Mesendoderm (in vitro differentiated cells): ENCODE data around the gene CCSER2.

Source experiments
- DNase-seq: peaks from one replicate; pipeline ENCODE4 v3.0.0; 2013
- H2AK5ac ChIP-seq: 2 replicates; pipeline ENCODE4 v1.6.1; 2013; ENCODE audit warnings: low read length, inconsistent platforms
- H2BK120ac ChIP-seq: 2 replicates; pipeline ENCODE4 v1.6.1; 2013; ENCODE audit warnings: low read depth, mild to moderate bottlenecking, low read length, moderate library complexity, mixed read lengths
- H2BK15ac ChIP-seq: replicated peaks from 2 replicates; pipeline ENCODE4 v1.6.1; 2013; ENCODE audit warnings: low read depth, mild to moderate bottlenecking, moderate library complexity
- H2BK5ac ChIP-seq: 2 replicates; pipeline ENCODE4 v1.6.1; 2013; ENCODE audit warnings: low read length, inconsistent platforms
- H3K18ac ChIP-seq: 2 replicates; pipeline ENCODE4 v1.6.1; 2013; ENCODE audit warnings: mild to moderate bottlenecking, low read length, mixed read lengths
- H3K23ac ChIP-seq: one replicate; pipeline ENCODE4 v1.6.1; 2013; ENCODE audit warnings: low read length
- H3K27ac ChIP-seq: 2 replicates; pipeline ENCODE4 v1.5.1; 2013; ENCODE audit warnings: low read depth, mild to moderate bottlenecking, inconsistent platforms, low read length, moderate library complexity
- H3K27me3 ChIP-seq: 2 replicates; pipeline ENCODE4 v1.6.1; 2013; ENCODE audit warnings: low read length, control low read depth, mild to moderate bottlenecking, inconsistent platforms; ENCODE audit not compliant: insufficient read depth, poor library complexity
- H3K36me3 ChIP-seq: 2 replicates; pipeline ENCODE4 v1.6.1; 2013; ENCODE audit warnings: low read length, inconsistent platforms; ENCODE audit not compliant: control insufficient read depth, insufficient read depth
- H3K4ac ChIP-seq: one replicate; pipeline ENCODE4 v1.6.1; 2013; ENCODE audit warnings: low read depth, mild to moderate bottlenecking, low read length, moderate library complexity
- H3K4me1 ChIP-seq: 2 replicates; pipeline ENCODE4 v1.6.1; 2013; ENCODE audit warnings: low read depth, low read length, inconsistent platforms; ENCODE audit not compliant: control insufficient read depth
- H3K4me2 ChIP-seq: 2 replicates; pipeline ENCODE4 v1.6.1; 2013; ENCODE audit warnings: low read length
- H3K4me3 ChIP-seq: 2 replicates; pipeline ENCODE4 v1.5.1; 2013; ENCODE audit warnings: mild to moderate bottlenecking, low read length
- H3K56ac ChIP-seq: one replicate; pipeline ENCODE4 v1.6.1; 2013; ENCODE audit warnings: low read length
- H3K79me1 ChIP-seq: 2 replicates; pipeline ENCODE4 v1.6.1; 2013; ENCODE audit warnings: low read length, inconsistent platforms
- H3K79me2 ChIP-seq: 2 replicates; pipeline ENCODE4 v1.6.1; 2013; ENCODE audit warnings: mild to moderate bottlenecking, low read length; ENCODE audit not compliant: control insufficient read depth, insufficient read depth
- H3K9ac ChIP-seq: 2 replicates; pipeline ENCODE4 v1.6.1; 2013; ENCODE audit warnings: low read length, inconsistent platforms
- H4K5ac ChIP-seq: one replicate; pipeline ENCODE4 v1.6.1; 2013; ENCODE audit warnings: low read length
- H4K8ac ChIP-seq: one replicate; pipeline ENCODE4 v1.6.1; 2013; ENCODE audit warnings: low read depth, mild to moderate bottlenecking, control low read depth, low read length, moderate library complexity
- WGBS: extraction: QIAGEN DNeasy Blood & Tissue Kit; methylation state at CpG from one replicate; pipeline ENCODE4 v1.1.7; 2013; ENCODE audit warnings: low lambda C conversion rate, missing lambda C conversion rate; ENCODE audit not compliant: insufficient coverage; ENCODE audit errors: extremely low coverage; 5-methylcytosine and 5-hydroxymethylcytosine counted together

Gene CCSER2

DNA sequence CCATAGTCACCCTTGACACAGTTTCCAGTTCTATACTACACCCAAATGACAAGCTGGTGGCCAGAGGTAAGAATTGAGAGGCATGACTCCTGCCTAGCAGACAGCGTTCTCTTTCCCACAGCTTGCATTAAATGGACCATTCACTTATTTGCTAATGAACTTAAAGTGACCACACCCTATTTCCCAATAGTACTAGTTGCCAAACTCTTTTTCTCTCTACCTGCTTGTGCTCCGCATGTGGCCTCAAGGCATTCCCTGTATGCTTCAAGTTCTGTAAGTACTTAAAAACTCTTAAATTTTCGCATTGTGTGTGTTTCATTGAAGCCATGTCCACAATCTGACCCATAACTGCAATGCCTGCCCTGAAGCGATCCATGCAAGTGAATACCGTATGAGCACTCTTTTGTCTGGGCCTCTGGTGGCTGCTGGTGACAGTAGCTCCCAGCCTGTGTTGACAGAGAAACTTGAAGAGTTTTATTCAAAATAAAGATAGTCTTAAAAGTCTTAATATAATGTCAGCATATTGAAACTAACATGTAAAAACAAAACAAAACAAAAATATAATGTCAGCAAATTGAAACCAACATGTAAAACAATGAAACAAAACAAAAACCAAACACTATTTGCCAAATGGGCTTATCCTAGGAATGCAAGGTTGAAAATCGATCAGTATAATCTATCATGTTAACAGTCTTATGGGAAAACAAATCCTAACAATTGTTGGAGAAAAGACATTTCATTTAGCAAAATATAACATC, 73.6 kb downstream of the CCSER2 start:
- H3K79me2 ChIP-seq = no peaks in the 10 kb centered on the region
- no peak overlapping the region for H3K4me3 ChIP-seq
- H2BK15ac ChIP-seq = no peak overlapping the region
- H3K4ac ChIP-seq = no peak overlapping the region
- H4K8ac ChIP-seq = no peak overlapping the region
- H3K9ac ChIP-seq = no peak overlapping the region
- no peak overlapping the region for H2BK5ac ChIP-seq
- no peaks in the 10 kb centered on the region for H3K27me3 ChIP-seq
- H3K23ac ChIP-seq = no peak overlapping the region
- H2AK5ac ChIP-seq = no peak overlapping the region
- no peaks in the 10 kb centered on the region for H3K36me3 ChIP-seq
- H3K4me2 ChIP-seq = no peak overlapping the region
- no peak overlapping the region for H2BK120ac ChIP-seq
- no peak overlapping the region for H4K5ac ChIP-seq
- no peak for DNase-seq
- H3K79me1 ChIP-seq = peaks cover 1% of the 10 kb centered on the region
- no peak overlapping the region for H3K18ac ChIP-seq
- H3K27ac ChIP-seq = no peak overlapping the region
- WGBS = no CpG with 5 or more reads among the region's 6 CpGs
- no peaks in the 10 kb centered on the region for H3K4me1 ChIP-seq
- H3K56ac ChIP-seq = no peak overlapping the region

DNA sequence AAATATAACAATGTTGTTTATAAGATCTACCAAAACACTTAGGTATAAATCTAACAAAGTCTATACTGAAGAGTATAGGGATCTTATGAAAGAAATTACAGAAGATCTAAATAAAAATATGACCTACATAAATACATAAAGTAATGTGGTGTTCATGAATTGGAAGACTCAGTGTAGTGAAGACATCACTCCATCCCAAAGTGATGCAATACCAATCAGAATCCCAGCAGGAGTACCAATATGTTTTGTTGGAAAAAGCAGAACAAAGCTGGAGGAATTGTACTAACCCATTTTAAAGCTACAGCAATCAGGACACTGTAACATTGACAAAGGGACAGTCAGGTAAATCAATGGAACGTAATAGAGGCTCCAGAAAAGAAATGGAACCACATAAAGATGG, 76.4 kb downstream of the CCSER2 start:
- Histone ChIP-seq H3K4me2 (no peak overlapping the region), H2AK5ac (no peak overlapping the region), H3K56ac (no peak overlapping the region), H3K4me3 (no peak overlapping the region), H3K23ac (no peak overlapping the region), H3K27ac (no peak overlapping the region), H2BK120ac (no peak overlapping the region), H2BK5ac (no peak overlapping the region), H3K4me1 (no peaks in the 10 kb centered on the region), H3K36me3 (no peaks in the 10 kb centered on the region), H3K79me2 (no peaks in the 10 kb centered on the region), H3K4ac (no peak overlapping the region), H3K27me3 (no peaks in the 10 kb centered on the region), H4K8ac (no peak overlapping the region), H3K9ac (no peak overlapping the region), H2BK15ac (no peak overlapping the region), H3K18ac (no peak overlapping the region), H3K79me1 (peaks cover 2% of the 10 kb centered on the region), H4K5ac (no peak overlapping the region)
- no CpG with 5 or more reads among the region's 1 CpG for WGBS
- DNase-seq = no peak

DNA sequence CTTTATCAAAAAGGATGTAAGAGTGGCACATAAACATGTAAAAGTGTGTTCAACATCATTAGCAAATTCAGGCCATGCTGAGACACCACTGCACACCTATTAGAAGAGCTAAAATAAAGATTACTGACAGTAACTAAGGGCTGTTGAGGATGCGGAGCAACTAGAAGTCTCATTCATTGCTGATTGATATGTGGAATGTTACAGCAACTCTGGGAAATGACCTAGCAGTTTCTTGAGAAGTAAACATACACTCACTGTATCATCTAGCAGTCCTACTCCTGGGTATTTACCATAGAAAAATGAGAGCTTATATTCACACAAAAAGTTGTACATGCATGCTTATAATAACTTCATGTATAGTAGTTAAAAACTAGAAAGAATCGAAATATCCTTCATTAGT, 77.3 kb downstream of the CCSER2 start:
- H3K56ac ChIP-seq = no peak overlapping the region
- no peak overlapping the region for H3K4ac ChIP-seq
- no peak overlapping the region for H3K27ac ChIP-seq
- WGBS = no CpG with 5 or more reads among the region's 2 CpGs
- H3K4me3 ChIP-seq = no peak overlapping the region
- no peak overlapping the region for H3K18ac ChIP-seq
- DNase-seq = no peak
- no peaks in the 10 kb centered on the region for H3K79me2 ChIP-seq
- H3K4me1 ChIP-seq = no peaks in the 10 kb centered on the region
- H3K9ac ChIP-seq = no peak overlapping the region
- H2BK120ac ChIP-seq = no peak overlapping the region
- H3K23ac ChIP-seq = no peak overlapping the region
- H3K27me3 ChIP-seq = no peaks in the 10 kb centered on the region
- H2BK5ac ChIP-seq = no peak overlapping the region
- no peak overlapping the region for H2AK5ac ChIP-seq
- H3K36me3 ChIP-seq = no peaks in the 10 kb centered on the region
- H2BK15ac ChIP-seq = no peak overlapping the region
- no peak overlapping the region for H4K5ac ChIP-seq
- H3K4me2 ChIP-seq = no peak overlapping the region
- peaks cover 2% of the 10 kb centered on the region for H3K79me1 ChIP-seq
- H4K8ac ChIP-seq = no peak overlapping the region

DNA sequence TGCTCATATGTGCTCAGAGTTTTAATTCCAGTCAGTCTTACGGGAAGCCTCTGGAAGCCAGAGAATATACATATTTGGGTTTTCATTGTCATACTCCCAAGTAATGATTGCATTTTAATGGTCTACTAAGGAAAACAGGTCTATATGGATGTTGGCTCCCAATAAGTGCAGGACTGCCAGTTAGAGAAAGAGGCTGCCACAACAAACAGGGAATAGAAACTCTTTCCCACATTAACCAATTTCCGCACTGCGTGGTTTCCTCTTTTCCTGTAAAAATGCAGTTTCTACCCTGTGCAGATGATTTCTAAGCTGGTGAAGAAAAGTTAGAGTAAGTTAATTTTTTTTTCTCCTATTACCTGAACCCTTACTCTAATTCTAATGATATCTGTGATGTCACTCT, 78.2 kb downstream of the CCSER2 start:
- Histone ChIP-seq H4K8ac (no peak overlapping the region), H3K36me3 (no peaks in the 10 kb centered on the region), H3K9ac (no peak overlapping the region), H3K79me1 (peaks cover 2% of the 10 kb centered on the region), H3K27me3 (no peaks in the 10 kb centered on the region), H2BK5ac (no peak overlapping the region), H3K4me1 (no peaks in the 10 kb centered on the region), H3K4me2 (no peak overlapping the region), H2BK15ac (no peak overlapping the region), H3K79me2 (no peaks in the 10 kb centered on the region), H3K4me3 (no peak overlapping the region), H3K4ac (no peak overlapping the region), H3K27ac (no peak overlapping the region), H2AK5ac (no peak overlapping the region), H3K56ac (no peak overlapping the region), H3K18ac (no peak overlapping the region), H3K23ac (no peak overlapping the region), H4K5ac (no peak overlapping the region), H2BK120ac (no peak overlapping the region)
- no CpG with 5 or more reads among the region's 3 CpGs for WGBS
- DNase-seq = no peak

DNA sequence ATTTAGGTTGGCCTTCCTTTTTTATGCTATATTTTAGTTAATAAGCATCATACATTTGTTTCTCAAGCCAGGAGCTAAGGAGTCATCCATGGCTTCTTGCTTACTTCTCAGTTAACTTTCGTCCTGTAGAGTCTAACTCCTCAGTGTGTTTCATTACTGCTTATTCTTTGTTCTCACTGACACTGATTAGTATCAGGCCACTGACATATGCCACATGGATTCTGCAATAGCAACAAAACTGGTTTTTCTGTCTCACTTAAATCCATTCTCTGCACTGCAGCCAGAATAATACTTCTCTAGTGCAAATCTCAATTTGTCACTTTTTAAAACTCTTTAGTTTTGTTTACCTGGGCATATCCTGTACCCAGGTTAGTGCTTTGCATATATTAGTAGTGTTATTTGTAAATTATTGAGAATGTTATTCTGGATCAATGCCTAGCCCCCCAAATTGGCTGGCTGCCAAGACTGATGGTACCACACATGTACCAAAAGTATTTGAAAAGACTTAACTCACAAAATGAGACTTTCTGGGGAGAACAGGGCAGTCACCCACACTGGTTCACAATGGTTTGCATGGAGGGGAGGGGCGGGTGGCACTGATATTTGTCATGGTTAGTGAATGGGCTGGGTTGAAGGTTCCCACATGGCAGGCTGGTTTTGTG, 79.1 kb downstream of the CCSER2 start:
- no peak for DNase-seq
- peaks cover 2% of the 10 kb centered on the region for H3K79me2 ChIP-seq
- no peak overlapping the region for H3K27ac ChIP-seq
- WGBS = no CpG with 5 or more reads among the region's 2 CpGs
- H3K27me3 ChIP-seq = no peaks in the 10 kb centered on the region
- H4K8ac ChIP-seq = no peak overlapping the region
- no peak overlapping the region for H4K5ac ChIP-seq
- H2BK5ac ChIP-seq = no peak overlapping the region
- no peaks in the 10 kb centered on the region for H3K36me3 ChIP-seq
- no peak overlapping the region for H3K4ac ChIP-seq
- no peak overlapping the region for H2AK5ac ChIP-seq
- no peak overlapping the region for H3K9ac ChIP-seq
- peaks cover 4% of the 10 kb centered on the region for H3K79me1 ChIP-seq
- no peak overlapping the region for H2BK15ac ChIP-seq
- no peak overlapping the region for H3K4me3 ChIP-seq
- H3K23ac ChIP-seq = no peak overlapping the region
- H3K4me1 ChIP-seq = no peaks in the 10 kb centered on the region
- no peak overlapping the region for H3K56ac ChIP-seq
- no peak overlapping the region for H2BK120ac ChIP-seq
- H3K4me2 ChIP-seq = no peak overlapping the region
- H3K18ac ChIP-seq = no peak overlapping the region
